Activated T-cell treated with anti-CD3 and anti-CD28 coated beads, Interleukin-2, amount 50 U/mL, for 4 hours (primary cell): ENCODE results near the gene COL13A1. TPM values are rescaled to one million over a fixed set of nuclear protein-coding genes. Genes with fewer than 3 reads are reported as not detected.
A peak's percentile ranks its signal among the peaks of the same experiment; 100 is the strongest.

ENCODE experiments used
- ATAC-seq, 2 donors: fragments of 200-7000 bp; cut with Tn5 transposase; one replicate each; pipeline ENCODE4 v1.10.0; 2021
- DNase-seq: peaks from one replicate; pipeline ENCODE4 v3.0.0-alpha.2; 2020
- H3K27me3 Mint-ChIP-seq: one replicate; pipeline ENCODE4 v1.8.0; 2021; ENCODE audit warnings: low read depth, mixed read lengths
- H3K36me3 Mint-ChIP-seq: one replicate; pipeline ENCODE4 v1.8.0; 2022; ENCODE audit warnings: mixed read lengths; ENCODE audit not compliant: insufficient read depth
- H3K4me1 Mint-ChIP-seq: one replicate; pipeline ENCODE4 v1.8.0; 2021; ENCODE audit warnings: low read depth, mixed read lengths
- H3K4me3 Mint-ChIP-seq: one replicate; pipeline ENCODE4 v1.8.0; 2021; ENCODE audit warnings: mild to moderate bottlenecking, moderate library complexity, mixed read lengths
- H3K9me3 Mint-ChIP-seq: one replicate; pipeline ENCODE4 v1.8.0; 2021; ENCODE audit warnings: mixed read lengths
- total RNA-seq, 3 donors: library from RNA; stranded (reverse); gene quantifications; one replicate each; pipeline ENCODE4 v1.2.1, GENCODE V29; 2021

The COL13A1 gene
- total RNA-seq, 3 donors from 2014 or later: not detected

- Mint-ChIP-seq H3K9me3 (no peaks in the 10 kb centered on the region), H3K4me3 (no peak overlapping the region), H3K4me1 (no peaks in the 10 kb centered on the region), H3K27me3 (peaks cover 4% of the 10 kb centered on the region), H3K36me3 (no peaks in the 10 kb centered on the region)
- DNase-seq (no peak), ATAC-seq (no peak)
These were observed 155.1 kb downstream of the COL13A1 start for GRCh38 chr10:69956741-69957230.

GRCh38 chr10:69957241-69957885 is 155.7 kb downstream of the COL13A1 start:
- Mint-ChIP-seq H3K27me3 (peaks cover 4% of the 10 kb centered on the region), H3K4me1 (no peaks in the 10 kb centered on the region), H3K4me3 (no peak overlapping the region), H3K36me3 (no peaks in the 10 kb centered on the region), H3K9me3 (no peaks in the 10 kb centered on the region)
- ATAC-seq: no peak
- no peak for DNase-seq

DNA sequence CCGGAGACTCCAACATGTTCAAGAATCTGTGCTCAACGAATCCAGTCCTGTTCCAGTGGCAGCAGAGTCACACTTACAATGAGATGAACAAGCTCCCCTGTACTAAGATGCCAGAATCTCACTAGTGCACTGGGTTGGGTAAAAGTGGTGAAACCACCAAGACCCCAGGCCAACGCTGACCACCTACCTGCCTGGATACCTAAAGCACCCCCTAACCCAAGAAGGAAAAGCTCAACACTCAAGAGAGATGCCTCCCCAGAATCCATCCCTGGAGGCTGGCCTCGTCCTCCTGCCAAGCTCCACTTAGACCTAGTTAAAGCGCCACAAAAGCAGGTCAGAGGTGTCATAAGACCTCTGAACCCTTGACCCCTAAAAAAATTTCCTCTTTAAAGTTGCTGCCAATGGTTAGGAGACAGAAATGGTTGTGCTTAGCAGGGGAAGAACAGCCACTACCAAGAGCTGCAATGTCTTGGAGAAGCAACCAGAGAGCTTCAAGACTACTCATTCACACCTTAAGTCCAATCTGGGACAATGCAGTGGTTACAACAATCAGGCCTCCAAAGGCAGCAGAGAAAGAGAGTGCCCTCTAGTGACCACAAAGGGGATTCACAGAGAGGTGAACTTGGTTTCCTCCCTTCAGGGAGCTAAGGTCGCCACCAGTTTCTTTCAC is 156.3 kb downstream of the COL13A1 start:
- no peaks in the 10 kb centered on the region for H3K4me1 Mint-ChIP-seq
- peak; percentile 50 to 70 for ATAC-seq
- no peaks in the 10 kb centered on the region for H3K9me3 Mint-ChIP-seq

DNA sequence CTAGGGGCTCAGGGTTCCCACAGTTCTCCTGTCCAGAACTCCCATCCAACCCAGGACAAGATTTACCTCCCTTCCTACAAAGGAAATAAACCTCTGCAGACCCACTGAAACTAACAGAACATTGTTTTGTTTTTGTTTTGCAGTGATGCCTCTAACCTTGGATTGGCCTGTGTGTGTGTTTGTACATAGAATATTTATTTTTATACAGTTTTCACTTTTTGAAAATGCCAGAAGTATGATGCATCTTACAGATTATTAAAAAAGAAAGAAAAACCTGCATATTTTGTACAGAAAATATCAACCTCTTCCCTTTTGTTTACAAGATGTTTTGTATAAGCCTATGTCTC is 156.8 kb downstream of the COL13A1 start:
- no peak overlapping the region for H3K4me3 Mint-ChIP-seq
- no peaks in the 10 kb centered on the region for H3K9me3 Mint-ChIP-seq
- H3K36me3 Mint-ChIP-seq: no peaks in the 10 kb centered on the region
- ATAC-seq: no peak
- H3K4me1 Mint-ChIP-seq: no peaks in the 10 kb centered on the region
- peaks cover 7% of the 10 kb centered on the region for H3K27me3 Mint-ChIP-seq
- DNase-seq: no peak

More for the DNA sequence above, 156.3 kb downstream of the COL13A1 start:
- DNase-seq: no peak
- Mint-ChIP-seq H3K36me3 (no peaks in the 10 kb centered on the region), H3K27me3 (peaks cover 4% of the 10 kb centered on the region), H3K4me3 (no peak overlapping the region)

DNA sequence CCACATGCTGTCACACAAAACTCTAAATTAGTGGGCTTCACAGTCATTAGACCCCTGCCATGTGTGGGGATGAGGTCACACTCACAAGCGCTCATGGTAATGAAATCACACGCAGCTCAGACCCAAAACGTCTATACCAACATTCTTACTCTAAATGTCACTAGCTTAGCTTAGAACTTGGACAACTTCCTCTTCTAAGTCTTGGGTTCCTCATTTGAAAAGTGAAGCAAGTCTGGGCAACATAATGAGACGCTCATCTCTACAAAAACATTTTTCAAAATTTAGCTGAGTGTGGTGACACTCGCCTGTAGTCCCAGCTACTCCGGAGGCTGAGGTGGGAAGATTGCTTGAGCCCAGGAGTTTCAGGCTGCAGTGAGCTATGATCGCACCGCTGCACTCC is 158.2 kb downstream of the COL13A1 start:
- Mint-ChIP-seq H3K9me3 (no peaks in the 10 kb centered on the region), H3K4me3 (no peak overlapping the region), H3K4me1 (no peaks in the 10 kb centered on the region), H3K36me3 (no peaks in the 10 kb centered on the region), H3K27me3 (peaks cover 14% of the 10 kb centered on the region)
- DNase-seq (no peak), ATAC-seq (no peak)

DNA sequence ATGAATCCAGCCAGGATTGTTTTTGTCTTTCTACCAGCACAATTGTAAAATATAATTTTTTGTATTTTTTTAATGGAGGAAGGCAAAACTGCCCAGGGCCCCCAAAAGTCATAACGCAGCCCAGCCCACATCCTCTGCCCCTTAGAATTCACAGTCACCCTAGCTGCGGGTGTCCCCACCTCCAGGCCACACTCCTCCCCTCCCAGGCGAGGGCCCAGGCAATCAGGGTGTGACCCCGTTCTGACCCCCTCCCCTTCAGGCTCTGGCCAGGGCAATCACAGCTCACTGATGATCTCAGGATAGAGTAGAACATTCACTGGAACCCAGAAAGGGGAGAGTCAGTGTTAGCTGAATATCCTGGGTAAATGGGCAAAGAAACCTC is 158.9 kb downstream of the COL13A1 start:
- no peak for DNase-seq
- H3K9me3 Mint-ChIP-seq: no peaks in the 10 kb centered on the region
- no peak overlapping the region for H3K4me3 Mint-ChIP-seq
- no peaks in the 10 kb centered on the region for H3K36me3 Mint-ChIP-seq
- H3K4me1 Mint-ChIP-seq: no peaks in the 10 kb centered on the region
- peaks cover 17% of the 10 kb centered on the region for H3K27me3 Mint-ChIP-seq
- ATAC-seq: no peak

DNA sequence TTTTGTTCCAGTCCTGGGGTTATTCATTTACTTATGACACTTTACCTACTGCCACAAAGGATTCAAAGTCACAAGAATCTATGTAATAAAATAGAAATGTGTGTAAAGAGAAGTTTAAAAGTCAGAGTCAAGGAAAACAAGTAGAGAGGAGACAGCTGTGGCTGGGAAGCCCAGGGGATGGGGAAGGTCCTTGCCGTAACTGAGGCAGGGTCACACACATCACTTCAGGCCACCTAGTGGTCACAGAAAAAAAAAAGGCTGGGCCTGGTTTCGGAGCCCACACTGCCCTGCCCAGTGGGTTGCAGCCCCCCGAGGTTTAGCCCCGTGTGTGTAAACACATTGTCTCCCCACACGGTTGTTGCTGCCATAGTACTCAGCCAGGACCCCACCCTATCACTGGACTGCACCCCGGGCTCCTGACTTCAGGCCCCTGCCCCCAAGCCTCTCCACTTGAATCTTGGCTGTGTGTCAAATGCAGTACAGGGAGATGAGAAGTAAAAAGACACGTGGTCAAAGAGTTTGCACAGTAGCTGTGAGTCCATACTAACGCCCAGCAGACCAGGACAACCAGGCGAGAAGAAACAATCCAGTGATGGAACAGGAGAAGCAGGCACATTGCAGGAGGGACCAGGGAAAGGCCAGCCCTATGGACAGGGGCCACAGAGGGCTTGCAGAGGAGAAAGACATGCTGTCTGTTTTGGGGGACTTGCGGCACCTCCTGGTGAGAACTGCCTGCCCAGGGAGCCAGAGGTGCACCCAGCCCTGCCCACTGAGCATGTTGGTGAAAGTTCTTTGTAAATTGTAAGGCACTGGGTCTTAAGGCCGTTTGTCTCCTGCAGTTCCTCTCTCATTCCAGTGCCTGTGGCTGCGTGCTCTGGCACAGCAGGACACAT is 159.5 kb downstream of the COL13A1 start:
- H3K9me3 Mint-ChIP-seq: no peaks in the 10 kb centered on the region

DNA sequence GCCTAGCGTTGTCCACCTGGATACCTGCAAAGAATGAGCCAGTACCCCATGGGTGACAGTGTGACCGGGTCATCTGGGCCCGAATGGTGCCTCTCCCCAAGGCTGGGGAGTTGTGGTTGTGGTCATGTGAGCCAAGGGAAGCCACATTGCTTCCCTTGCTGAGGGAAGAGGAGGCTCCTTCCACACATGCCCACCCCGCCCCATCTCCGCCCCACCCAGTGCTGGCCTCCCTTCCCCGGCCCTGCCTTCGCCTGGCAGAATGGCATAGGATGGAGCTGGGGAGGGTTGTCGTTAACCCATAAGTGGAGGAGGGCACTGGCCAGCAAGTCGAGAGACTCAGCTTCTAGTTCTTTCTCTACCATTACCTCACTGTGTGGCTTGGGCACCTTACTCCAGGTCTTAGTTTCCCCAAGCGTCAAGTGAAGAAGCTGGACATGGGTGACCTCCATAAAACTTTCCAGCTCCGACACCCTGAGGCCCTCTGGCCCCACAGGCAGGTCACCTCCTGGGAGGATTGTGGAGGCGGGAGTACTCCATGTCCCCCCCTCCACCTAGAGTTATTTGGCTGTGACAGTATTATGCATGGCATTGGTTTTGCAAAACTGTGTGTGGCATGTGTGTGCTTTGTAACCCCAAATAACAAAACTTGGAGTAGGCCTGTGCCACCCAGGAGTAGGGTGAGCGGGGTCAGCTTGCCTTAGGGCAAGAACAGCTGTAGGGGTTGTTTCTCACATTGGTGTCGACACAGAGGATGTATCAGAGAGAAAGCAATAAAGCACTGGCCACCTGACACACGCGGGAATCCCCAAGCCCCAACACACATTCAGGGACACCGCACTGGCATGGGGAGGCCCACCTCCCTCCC is 160.4 kb downstream of the COL13A1 start:
- no peaks in the 10 kb centered on the region for H3K9me3 Mint-ChIP-seq
- ATAC-seq (no peak), DNase-seq (no peak)
- no peak overlapping the region for H3K4me3 Mint-ChIP-seq
- no peaks in the 10 kb centered on the region for H3K36me3 Mint-ChIP-seq
- peaks cover 16% of the 10 kb centered on the region for H3K27me3 Mint-ChIP-seq
- no peaks in the 10 kb centered on the region for H3K4me1 Mint-ChIP-seq

More for the DNA sequence above, 159.5 kb downstream of the COL13A1 start:
- DNase-seq (no peak), ATAC-seq (no peak)
- Mint-ChIP-seq H3K36me3 (no peaks in the 10 kb centered on the region), H3K4me1 (no peaks in the 10 kb centered on the region), H3K27me3 (peaks cover 17% of the 10 kb centered on the region), H3K4me3 (no peak overlapping the region)

GRCh38 chr10:69962746-69963135 is 161.0 kb downstream of the COL13A1 start:
- Mint-ChIP-seq H3K9me3 (no peaks in the 10 kb centered on the region), H3K4me1 (no peaks in the 10 kb centered on the region), H3K36me3 (no peaks in the 10 kb centered on the region), H3K4me3 (no peak overlapping the region), H3K27me3 (peaks cover 16% of the 10 kb centered on the region)
- DNase-seq: no peak
- ATAC-seq: no peak

GRCh38 chr10:69963178-69963834 is 161.6 kb downstream of the COL13A1 start:
- Mint-ChIP-seq H3K4me3 (no peak overlapping the region), H3K27me3 (peaks cover 18% of the 10 kb centered on the region), H3K36me3 (no peaks in the 10 kb centered on the region), H3K4me1 (no peaks in the 10 kb centered on the region), H3K9me3 (no peaks in the 10 kb centered on the region)
- DNase-seq (no peak), ATAC-seq (no peak)

DNA sequence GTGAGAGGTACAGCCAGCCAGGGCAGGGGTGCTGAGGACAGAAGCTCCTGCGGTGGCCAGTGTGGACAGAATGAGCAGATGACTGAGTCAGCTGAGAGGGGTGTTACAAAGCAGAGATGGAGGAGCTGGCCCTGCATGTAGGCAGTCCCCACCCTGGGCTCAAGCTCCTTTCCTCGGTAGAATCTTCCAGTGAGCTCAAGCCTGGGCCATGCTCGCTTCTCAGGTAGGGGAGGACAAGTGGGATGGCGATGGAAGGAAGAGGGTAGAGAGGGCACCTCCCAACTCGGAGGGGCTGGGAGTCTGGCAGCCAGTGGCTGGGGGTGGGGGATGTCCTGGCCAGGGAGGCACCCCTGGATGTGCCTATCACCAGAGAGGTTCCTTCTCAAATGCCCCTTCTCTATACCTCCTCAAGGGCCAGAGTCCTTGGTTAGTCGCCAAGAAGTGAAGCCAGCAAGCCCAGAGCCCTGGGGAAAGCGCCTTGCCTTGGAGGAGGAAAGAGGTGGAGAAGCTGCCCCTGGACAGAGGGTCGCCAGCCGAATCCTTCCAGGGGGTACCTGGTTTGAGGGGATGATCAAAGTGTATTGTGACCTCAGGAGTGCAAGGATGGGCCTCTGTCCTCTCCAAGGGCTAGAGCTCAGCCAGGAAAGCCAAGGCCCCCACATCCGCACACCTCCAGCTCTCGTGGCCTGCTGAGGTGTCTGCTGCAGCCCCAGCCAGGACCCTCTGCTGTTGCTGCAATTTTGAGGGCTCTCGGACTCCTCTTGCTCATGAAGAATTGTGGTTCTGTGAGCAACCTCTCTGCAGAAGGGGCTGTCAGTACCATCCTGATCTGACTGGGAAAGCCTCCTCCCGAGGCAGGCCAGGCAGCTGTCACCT is 162.4 kb downstream of the COL13A1 start:
- DNase-seq (no peak), ATAC-seq (no peak)
- Mint-ChIP-seq H3K36me3 (no peaks in the 10 kb centered on the region), H3K27me3 (peaks cover 19% of the 10 kb centered on the region), H3K4me1 (no peaks in the 10 kb centered on the region), H3K4me3 (no peak overlapping the region), H3K9me3 (no peaks in the 10 kb centered on the region)

DNA sequence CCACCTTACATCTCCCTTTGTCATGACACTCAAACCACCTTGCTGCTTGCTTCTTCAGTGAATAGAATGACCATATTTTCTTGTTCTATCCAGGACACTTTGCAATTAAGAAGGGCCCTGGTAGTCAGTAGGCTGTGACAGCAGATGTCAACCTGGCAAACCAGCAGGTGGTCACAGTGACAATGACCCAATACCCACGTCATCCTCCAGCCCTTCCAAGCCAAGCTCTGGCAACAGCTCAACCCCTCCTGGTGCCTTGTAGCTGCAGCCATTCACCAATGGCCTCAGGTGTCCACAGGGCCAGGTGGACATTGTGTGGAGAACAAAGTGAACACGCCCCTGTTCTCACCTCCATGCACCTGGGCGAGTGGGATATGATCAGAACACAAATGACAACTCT is 163.4 kb downstream of the COL13A1 start:
- Mint-ChIP-seq H3K4me1 (no peaks in the 10 kb centered on the region), H3K27me3 (peaks cover 19% of the 10 kb centered on the region), H3K36me3 (no peaks in the 10 kb centered on the region), H3K9me3 (no peaks in the 10 kb centered on the region), H3K4me3 (no peak overlapping the region)
- DNase-seq (no peak), ATAC-seq (no peak)
